Caco-2 (cell line): ENCODE results near the gene CD63. TPM values are rescaled to one million over a fixed set of nuclear protein-coding genes. Genes with fewer than 3 reads are reported as not detected.

Experiments used
- BruUV-seq: library from RNA; stranded (reverse); fragments of 400-500 nt; replicated peaks from 2 replicates; lab custom pipeline; 2021; lab: Mats Ljungman, UMichigan
- CTCF ChIA-PET: fragments of 300-600 bp; sonication (Branson Sonifier 250); formaldehyde crosslinking; loops from one replicate; lab custom pipeline; 2022; ENCODE audit warnings: antibody characterized with exemption; lab: Charles Lee
- POLR2A ChIA-PET: fragments of 300-600 bp; sonication (Branson Sonifier 250); formaldehyde crosslinking; loops from one replicate; lab custom pipeline; 2022; ENCODE audit warnings: antibody characterized with exemption; lab: Charles Lee
- DNase-seq, 2 experiments: peaks; one replicate each; pipeline versions ENCODE4 v3.0.0 to v3.0.0-alpha.2; 2020 to 2022
- H3K27me3 ChIP-seq: replicated peaks from 2 replicates; pipeline ENCODE4 v1.6.0; 2011; ENCODE audit warnings: low read length; ENCODE audit not compliant: control insufficient read depth, insufficient read depth
- H3K36me3 ChIP-seq: 2 replicates; pipeline ENCODE4 v1.5.1; 2011; ENCODE audit warnings: low read length; ENCODE audit not compliant: control insufficient read depth, insufficient read depth
- H3K4me1 ChIP-seq: fragments of 250-450 bp; sonication (Bioruptor Pico); 2 replicates; pipeline ENCODE4 v1.5.1; 2020; ENCODE audit warnings: mild to moderate bottlenecking
- H3K4me3 ChIP-seq: 2 replicates; pipeline ENCODE4 v1.5.1; 2011; ENCODE audit warnings: low read depth, mild to moderate bottlenecking, control low read depth, low read length
- H3K9me3 ChIP-seq: fragments of 250-450 bp; sonication (Bioruptor Pico); 2 replicates; pipeline ENCODE4 v1.5.1; 2020; ENCODE audit warnings: mild to moderate bottlenecking, moderate library complexity
- H3K27ac Mint-ChIP-seq: one replicate; pipeline ENCODE4 v1.8.0; 2022; ENCODE audit warnings: mixed read lengths; ENCODE audit not compliant: unreplicated experiment
- H3K27me3 Mint-ChIP-seq: one replicate; pipeline ENCODE4 v1.8.0; 2022; ENCODE audit warnings: mixed read lengths; ENCODE audit not compliant: insufficient read depth, unreplicated experiment
- H3K36me3 Mint-ChIP-seq: one replicate; pipeline ENCODE4 v1.8.0; 2022; ENCODE audit warnings: mild to moderate bottlenecking, mixed read lengths; ENCODE audit not compliant: insufficient read depth, unreplicated experiment
- H3K4me1 Mint-ChIP-seq: one replicate; pipeline ENCODE4 v1.8.0; 2022; ENCODE audit warnings: low read depth, mixed read lengths; ENCODE audit not compliant: unreplicated experiment
- H3K4me3 Mint-ChIP-seq: one replicate; pipeline ENCODE4 v1.8.0; 2022; ENCODE audit warnings: mild to moderate bottlenecking, moderate library complexity, mixed read lengths; ENCODE audit not compliant: unreplicated experiment
- H3K9me3 Mint-ChIP-seq: one replicate; pipeline ENCODE4 v1.8.0; 2022; ENCODE audit warnings: mixed read lengths; ENCODE audit not compliant: unreplicated experiment
- intact Hi-C: fragments of 100-400 bp; cut with micrococcal nuclease; formaldehyde crosslinking; loops from one replicate; pipeline ENCODE4 v1.10.0; 2022; ENCODE audit not compliant: unreplicated experiment
- total RNA-seq: library from RNA; stranded (reverse); gene quantifications from 2 replicates; pipeline ENCODE4 v1.2.3, GENCODE V29; 2022
- TF ChIP-seq, protein P1 (sequence below), 2 experiments: fragments of 200-600 bp in 1 of 2; IDR thresholded peaks; 1 replicate in 1 of 2; 2 replicates in 1 of 2; pipeline versions ENCODE4 v1.5.1 to v1.8.0; 2011 to 2022; ENCODE audit warnings: antibody characterized with exemption in 1 of 2, control low read depth in 1 of 2, inconsistent platforms in 1 of 2, low read depth in 1 of 2, low read length in 1 of 2, mild to moderate bottlenecking in 1 of 2, moderate library complexity in 1 of 2; ENCODE audit not compliant: insufficient read depth in 1 of 2, severe bottlenecking in 1 of 2, unreplicated experiment in 1 of 2

Gene CD63
- total RNA-seq, 1 experiment from 2014 or later, result 947 TPM

DNA sequence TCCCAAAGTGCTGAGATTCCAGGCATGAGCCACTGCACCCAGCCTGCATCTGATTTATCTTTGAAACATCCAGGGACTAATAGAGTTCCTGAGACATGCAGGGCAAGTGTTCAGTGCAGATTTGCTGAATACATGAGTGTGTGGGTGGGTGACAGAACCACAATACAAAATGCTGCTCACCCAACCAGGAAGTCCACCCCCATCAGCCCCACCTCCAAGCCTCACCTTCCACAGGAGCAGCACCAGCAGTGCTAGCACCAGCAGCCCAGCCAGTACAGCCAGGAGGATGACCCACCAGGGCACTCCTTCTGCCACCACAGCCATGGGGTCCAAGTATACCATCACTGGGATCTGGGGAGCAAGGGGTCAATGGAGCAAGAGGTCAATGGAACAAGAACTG is 41.1 kb downstream of the CD63 start:
- no peak for DNase-seq
- H3K9me3 ChIP-seq, result no peaks in the 10 kb centered on the region
- H3K4me3 ChIP-seq, result no peak overlapping the region
- H3K27me3 ChIP-seq, result no peaks in the 10 kb centered on the region
- Mint-ChIP-seq H3K36me3 (no peaks in the 10 kb centered on the region), H3K4me1 (peaks cover 4% of the 10 kb centered on the region), H3K4me3 (no peak overlapping the region), H3K27me3 (no peaks in the 10 kb centered on the region), H3K9me3 (no peaks in the 10 kb centered on the region), H3K27ac (no peak overlapping the region)
- peaks cover 3% of the 10 kb centered on the region; the same call in 1 of the 2 replicates for H3K4me1 ChIP-seq
- ChIA-PET CTCF (no interaction called here), POLR2A (no interaction called here)
- BruUV-seq, result no TSS peak
- TF ChIP-seq, protein P1, sequence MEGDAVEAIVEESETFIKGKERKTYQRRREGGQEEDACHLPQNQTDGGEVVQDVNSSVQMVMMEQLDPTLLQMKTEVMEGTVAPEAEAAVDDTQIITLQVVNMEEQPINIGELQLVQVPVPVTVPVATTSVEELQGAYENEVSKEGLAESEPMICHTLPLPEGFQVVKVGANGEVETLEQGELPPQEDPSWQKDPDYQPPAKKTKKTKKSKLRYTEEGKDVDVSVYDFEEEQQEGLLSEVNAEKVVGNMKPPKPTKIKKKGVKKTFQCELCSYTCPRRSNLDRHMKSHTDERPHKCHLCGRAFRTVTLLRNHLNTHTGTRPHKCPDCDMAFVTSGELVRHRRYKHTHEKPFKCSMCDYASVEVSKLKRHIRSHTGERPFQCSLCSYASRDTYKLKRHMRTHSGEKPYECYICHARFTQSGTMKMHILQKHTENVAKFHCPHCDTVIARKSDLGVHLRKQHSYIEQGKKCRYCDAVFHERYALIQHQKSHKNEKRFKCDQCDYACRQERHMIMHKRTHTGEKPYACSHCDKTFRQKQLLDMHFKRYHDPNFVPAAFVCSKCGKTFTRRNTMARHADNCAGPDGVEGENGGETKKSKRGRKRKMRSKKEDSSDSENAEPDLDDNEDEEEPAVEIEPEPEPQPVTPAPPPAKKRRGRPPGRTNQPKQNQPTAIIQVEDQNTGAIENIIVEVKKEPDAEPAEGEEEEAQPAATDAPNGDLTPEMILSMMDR (IDR thresholded peaks at IDR 0.05; ENCODE audit: insufficient read depth in 1 of 2, low read depth in 1 of 2, low read length in 1 of 2, severe bottlenecking in 1 of 2, unreplicated experiment in 1 of 2), result no peak
- intact Hi-C loops, result no loop called here
- peaks cover 3% of the 10 kb centered on the region for H3K36me3 ChIP-seq

DNA sequence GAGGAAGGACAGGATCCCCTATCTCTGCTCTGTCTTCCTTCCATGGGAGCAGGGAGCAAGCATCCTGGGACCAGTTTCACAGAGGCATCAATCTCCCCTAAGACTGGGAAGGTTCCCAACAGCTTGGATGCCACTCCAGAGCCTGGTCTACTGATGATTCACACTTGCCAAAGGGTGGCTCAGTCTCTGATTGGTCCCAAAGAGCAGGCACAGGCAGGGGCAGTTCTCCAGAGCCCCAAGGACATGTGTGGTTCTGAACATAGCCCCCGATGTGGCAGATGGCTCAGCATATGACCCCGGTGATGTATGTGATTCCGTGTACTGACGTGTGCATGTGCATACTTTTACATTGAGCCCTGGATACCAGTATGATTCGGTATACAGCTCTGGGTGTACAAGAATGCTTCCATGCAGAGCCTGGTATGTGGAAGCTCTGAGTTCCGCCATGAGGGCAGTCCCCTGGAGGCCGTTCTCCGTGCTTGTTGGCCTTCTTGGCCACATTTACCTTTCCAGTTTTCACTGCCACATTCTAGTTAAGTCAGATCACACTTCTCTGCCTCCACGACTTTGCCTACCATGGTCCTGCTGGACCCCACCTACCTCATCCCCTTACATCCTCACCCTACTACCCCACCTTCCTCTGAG is 42.3 kb downstream of the CD63 start:
- ChIA-PET POLR2A (no interaction called here), CTCF (no interaction called here)
- Histone ChIP-seq H3K27me3 (no peaks in the 10 kb centered on the region), H3K4me3 (no peak overlapping the region), H3K4me1 (peaks cover 4% of the 10 kb centered on the region; the same call in 1 of the 2 replicates), H3K9me3 (no peaks in the 10 kb centered on the region), H3K36me3 (peaks cover 3% of the 10 kb centered on the region)
- intact Hi-C loops, result no loop called here
- H3K9me3 Mint-ChIP-seq, result no peaks in the 10 kb centered on the region
- TF ChIP-seq, protein P1 (IDR thresholded peaks at IDR 0.05; ENCODE audit: insufficient read depth in 1 of 2, low read depth in 1 of 2, low read length in 1 of 2, severe bottlenecking in 1 of 2, unreplicated experiment in 1 of 2), result no peak
- H3K36me3 Mint-ChIP-seq, result peaks cover 3% of the 10 kb centered on the region
- no peak overlapping the region for H3K4me3 Mint-ChIP-seq
- H3K4me1 Mint-ChIP-seq, result peaks cover 8% of the 10 kb centered on the region
- no peak overlapping the region for H3K27ac Mint-ChIP-seq
- no TSS peak for BruUV-seq
- H3K27me3 Mint-ChIP-seq, result no peaks in the 10 kb centered on the region
- no peak for DNase-seq

DNA sequence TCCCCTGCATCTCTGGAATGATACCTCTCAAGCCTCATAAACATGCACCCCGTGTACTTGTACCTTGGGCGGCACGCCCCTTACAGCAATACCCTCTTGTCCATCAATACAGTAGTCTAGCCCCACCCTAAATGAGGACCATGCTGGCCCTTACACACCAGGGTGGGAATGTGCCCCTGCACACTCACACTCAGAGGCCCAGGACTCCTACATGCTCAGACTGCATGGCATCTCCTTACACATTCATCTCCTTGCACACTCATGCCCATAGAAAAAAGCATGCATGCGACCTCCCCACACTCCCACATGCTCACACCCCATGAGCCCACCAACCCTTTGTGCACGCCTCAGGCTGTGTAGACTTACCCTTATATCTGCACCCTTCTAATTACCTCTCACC is 43.1 kb downstream of the CD63 start:
- TF ChIP-seq, protein P1 (IDR thresholded peaks at IDR 0.05; ENCODE audit: insufficient read depth in 1 of 2, low read depth in 1 of 2, low read length in 1 of 2, severe bottlenecking in 1 of 2, unreplicated experiment in 1 of 2), result no peak
- Histone ChIP-seq H3K4me1 (peaks cover 4% of the 10 kb centered on the region; the same call in 1 of the 2 replicates), H3K9me3 (no peaks in the 10 kb centered on the region), H3K36me3 (peaks cover 3% of the 10 kb centered on the region), H3K27me3 (no peaks in the 10 kb centered on the region), H3K4me3 (no peak overlapping the region)
- no peaks in the 10 kb centered on the region for H3K27me3 Mint-ChIP-seq
- ChIA-PET POLR2A (no interaction called here), CTCF (no interaction called here)
- no peak for DNase-seq
- H3K36me3 Mint-ChIP-seq, result peaks cover 5% of the 10 kb centered on the region
- peaks cover 8% of the 10 kb centered on the region for H3K4me1 Mint-ChIP-seq
- no peak overlapping the region for H3K4me3 Mint-ChIP-seq
- no peaks in the 10 kb centered on the region for H3K9me3 Mint-ChIP-seq
- intact Hi-C loops, result no loop called here
- no TSS peak for BruUV-seq
- H3K27ac Mint-ChIP-seq, result no peak overlapping the region
